ENCODE results near the gene LIME1. TPM values are rescaled to one million over a fixed set of nuclear protein-coding genes. Genes with fewer than 3 reads are reported as not detected.

Gene LIME1
- total RNA-seq, 1 experiment from 2014 or later, result 4.5 TPM

DNA sequence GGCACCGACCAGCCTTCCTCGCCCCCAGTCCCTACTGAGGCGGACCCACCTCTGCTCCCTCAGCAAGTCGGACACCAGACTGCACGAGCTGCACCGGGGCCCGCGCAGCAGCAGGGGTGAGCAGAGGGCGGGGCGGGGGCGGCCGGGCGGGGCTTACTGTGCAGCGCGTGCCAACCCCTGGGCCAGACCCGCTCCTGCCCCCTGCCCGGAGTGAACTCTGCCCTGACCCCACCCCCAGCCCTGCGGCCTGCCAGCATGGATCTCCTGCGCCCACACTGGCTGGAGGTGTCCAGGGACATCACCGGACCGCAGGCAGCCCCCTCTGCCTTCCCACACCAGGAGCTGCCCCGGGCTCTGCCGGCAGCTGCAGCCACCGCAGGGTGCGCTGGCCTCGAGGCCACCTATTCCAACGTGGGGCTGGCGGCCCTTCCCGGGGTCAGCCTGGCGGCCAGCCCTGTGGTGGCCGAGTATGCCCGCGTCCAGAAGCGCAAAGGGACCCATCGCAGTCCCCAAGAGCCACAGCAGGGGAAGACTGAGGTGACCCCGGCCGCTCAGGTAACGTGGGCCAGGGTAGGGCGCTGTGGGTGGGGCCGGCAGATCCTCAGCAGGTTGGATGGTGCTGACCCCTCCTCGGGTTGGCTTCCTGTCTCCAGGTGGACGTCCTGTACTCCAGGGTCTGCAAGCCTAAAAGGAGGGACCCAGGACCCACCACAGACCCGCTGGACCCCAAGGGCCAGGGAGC lies 1.7 kb downstream of the LIME1 start (continued):
- no peak for TF ChIP-seq PRRX2 (CRISPR knock-in tag; IDR thresholded peaks at IDR 0.05)
- TF ChIP-seq FOXK1 (CRISPR knock-in tag; IDR thresholded peaks at IDR 0.05), result 0 out of 2 replicates have a peak, but pooled peaks have one; percentile 10
- TF ChIP-seq ZNF219 (CRISPR knock-in tag; IDR thresholded peaks at IDR 0.05; ENCODE audit: borderline replicate concordance), result no peak

DNA sequence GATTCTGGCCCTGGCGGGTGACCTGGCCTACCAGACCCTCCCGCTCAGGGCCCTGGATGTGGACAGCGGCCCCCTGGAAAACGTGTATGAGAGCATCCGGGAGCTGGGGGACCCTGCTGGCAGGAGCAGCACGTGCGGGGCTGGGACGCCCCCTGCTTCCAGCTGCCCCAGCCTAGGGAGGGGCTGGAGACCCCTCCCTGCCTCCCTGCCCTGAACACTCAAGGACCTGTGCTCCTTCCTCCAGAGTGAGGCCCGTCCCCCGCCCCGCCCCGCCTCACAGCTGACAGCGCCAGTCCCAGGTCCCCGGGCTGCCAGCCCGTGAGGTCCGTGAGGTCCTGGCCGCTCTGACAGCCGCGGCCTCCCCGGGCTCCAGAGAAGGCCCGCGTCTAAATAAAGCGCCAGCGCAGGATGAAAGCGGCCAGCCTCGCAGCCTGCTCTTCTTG lies 2.2 kb downstream of the LIME1 start:
- no peaks in the 10 kb centered on the region for H3K4me1 Mint-ChIP-seq
- ChIA-PET POLR2A (interaction anchor here (0.6 to 1.5 kb wide), 3 partner anchors 31 to 230 kb away, joined by 5 to 7 read pairs (median 6); partner anchors contain the start of genes ARFRP1, TPD52L2 and ZGPAT), CTCF (interaction anchor here (0.6 to 2.2 kb wide), 12 partner anchors 11 to 242 kb away, joined by 3 to 10 read pairs (median 4); partner anchors contain the start of genes ARFRP1, PRPF6, TPD52L2 and ZGPAT)
- no peak overlapping the region for H3K27ac Mint-ChIP-seq
- no peaks in the 10 kb centered on the region for H3K9me3 Mint-ChIP-seq
- H3K36me3 Mint-ChIP-seq, result peaks cover 6% of the 10 kb centered on the region; the same call in 1 of the 2 replicates
- no peaks in the 10 kb centered on the region for H3K27me3 Mint-ChIP-seq (ENCODE audit: low read depth)
- peak overlapping the region; percentile 31 for H3K4me3 Mint-ChIP-seq
- DNase-seq (ENCODE audit: low spot score) (peak; percentile 73), ATAC-seq (peak; percentile 11)
- no peak for TF ChIP-seq OVOL2 (CRISPR knock-in tag; IDR thresholded peaks at IDR 0.05; ENCODE audit: borderline replicate concordance)
- no peak for TF ChIP-seq NR2C2 (CRISPR knock-in tag; IDR thresholded peaks at IDR 0.05)
- TF ChIP-seq SP1 (CRISPR knock-in tag; conservative IDR thresholded peaks at IDR 0.05), result 0 out of 2 replicates have a peak, but pooled peaks have one; percentile 17
- TF ChIP-seq, protein P1, sequence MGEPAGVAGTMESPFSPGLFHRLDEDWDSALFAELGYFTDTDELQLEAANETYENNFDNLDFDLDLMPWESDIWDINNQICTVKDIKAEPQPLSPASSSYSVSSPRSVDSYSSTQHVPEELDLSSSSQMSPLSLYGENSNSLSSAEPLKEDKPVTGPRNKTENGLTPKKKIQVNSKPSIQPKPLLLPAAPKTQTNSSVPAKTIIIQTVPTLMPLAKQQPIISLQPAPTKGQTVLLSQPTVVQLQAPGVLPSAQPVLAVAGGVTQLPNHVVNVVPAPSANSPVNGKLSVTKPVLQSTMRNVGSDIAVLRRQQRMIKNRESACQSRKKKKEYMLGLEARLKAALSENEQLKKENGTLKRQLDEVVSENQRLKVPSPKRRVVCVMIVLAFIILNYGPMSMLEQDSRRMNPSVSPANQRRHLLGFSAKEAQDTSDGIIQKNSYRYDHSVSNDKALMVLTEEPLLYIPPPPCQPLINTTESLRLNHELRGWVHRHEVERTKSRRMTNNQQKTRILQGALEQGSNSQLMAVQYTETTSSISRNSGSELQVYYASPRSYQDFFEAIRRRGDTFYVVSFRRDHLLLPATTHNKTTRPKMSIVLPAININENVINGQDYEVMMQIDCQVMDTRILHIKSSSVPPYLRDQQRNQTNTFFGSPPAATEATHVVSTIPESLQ (CRISPR knock-in tag; IDR thresholded peaks at IDR 0.05), result no peak
- peak; percentile 8; the same call in 1 of the 2 replicates for TF ChIP-seq GABPB1 (CRISPR knock-in tag; IDR thresholded peaks at IDR 0.05)
- TF ChIP-seq NR3C1 (CRISPR knock-in tag; conservative IDR thresholded peaks at IDR 0.05; ENCODE audit: low read depth), result no peak
- TF ChIP-seq RORB (CRISPR knock-in tag; IDR thresholded peaks at IDR 0.05), result no peak
- no peak for TF ChIP-seq TP53 (CRISPR knock-in tag; IDR thresholded peaks at IDR 0.05)
- TF ChIP-seq, protein P2, sequence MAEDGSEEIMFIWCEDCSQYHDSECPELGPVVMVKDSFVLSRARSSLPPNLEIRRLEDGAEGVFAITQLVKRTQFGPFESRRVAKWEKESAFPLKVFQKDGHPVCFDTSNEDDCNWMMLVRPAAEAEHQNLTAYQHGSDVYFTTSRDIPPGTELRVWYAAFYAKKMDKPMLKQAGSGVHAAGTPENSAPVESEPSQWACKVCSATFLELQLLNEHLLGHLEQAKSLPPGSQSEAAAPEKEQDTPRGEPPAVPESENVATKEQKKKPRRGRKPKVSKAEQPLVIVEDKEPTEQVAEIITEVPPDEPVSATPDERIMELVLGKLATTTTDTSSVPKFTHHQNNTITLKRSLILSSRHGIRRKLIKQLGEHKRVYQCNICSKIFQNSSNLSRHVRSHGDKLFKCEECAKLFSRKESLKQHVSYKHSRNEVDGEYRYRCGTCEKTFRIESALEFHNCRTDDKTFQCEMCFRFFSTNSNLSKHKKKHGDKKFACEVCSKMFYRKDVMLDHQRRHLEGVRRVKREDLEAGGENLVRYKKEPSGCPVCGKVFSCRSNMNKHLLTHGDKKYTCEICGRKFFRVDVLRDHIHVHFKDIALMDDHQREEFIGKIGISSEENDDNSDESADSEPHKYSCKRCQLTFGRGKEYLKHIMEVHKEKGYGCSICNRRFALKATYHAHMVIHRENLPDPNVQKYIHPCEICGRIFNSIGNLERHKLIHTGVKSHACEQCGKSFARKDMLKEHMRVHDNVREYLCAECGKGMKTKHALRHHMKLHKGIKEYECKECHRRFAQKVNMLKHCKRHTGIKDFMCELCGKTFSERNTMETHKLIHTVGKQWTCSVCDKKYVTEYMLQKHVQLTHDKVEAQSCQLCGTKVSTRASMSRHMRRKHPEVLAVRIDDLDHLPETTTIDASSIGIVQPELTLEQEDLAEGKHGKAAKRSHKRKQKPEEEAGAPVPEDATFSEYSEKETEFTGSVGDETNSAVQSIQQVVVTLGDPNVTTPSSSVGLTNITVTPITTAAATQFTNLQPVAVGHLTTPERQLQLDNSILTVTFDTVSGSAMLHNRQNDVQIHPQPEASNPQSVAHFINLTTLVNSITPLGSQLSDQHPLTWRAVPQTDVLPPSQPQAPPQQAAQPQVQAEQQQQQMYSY (CRISPR knock-in tag; IDR thresholded peaks at IDR 0.05), result peak; percentile 24; the same call in 1 of the 2 replicates
- no peak for TF ChIP-seq CREB1 (CRISPR knock-in tag; IDR thresholded peaks at IDR 0.05)

GRCh38 chr20:63739130-63740069 lies 2.9 kb downstream of the LIME1 start, which contains the start of gene SLC2A4RG:
Gene SLC2A4RG (plus strand): TSS chr20:63739776. CDS start chr20:63739913, 137 bp downstream.
- ATAC-seq, result peak; percentile 61
- Mint-ChIP-seq H3K9me3 (no peaks in the 10 kb centered on the region), H3K4me3 (peak within 1 kb of the TSS; percentile 60), H3K27me3 (ENCODE audit: low read depth) (no peaks in the 10 kb centered on the region), H3K36me3 (0 out of 2 replicates have a peak, but pooled peaks cover 3% of the 10 kb centered on the region), H3K27ac (no peak within 1 kb of the TSS), H3K4me1 (no peaks in the 10 kb centered on the region)
- TF ChIP-seq FOXP1 (CRISPR knock-in tag; IDR thresholded peaks at IDR 0.05; ENCODE audit: borderline replicate concordance) (peak; percentile 53; the same call in 1 of the 2 replicates), GABPB1 (CRISPR knock-in tag; IDR thresholded peaks at IDR 0.05) (peak; percentile 75), EMX1 (CRISPR knock-in tag; IDR thresholded peaks at IDR 0.05) (no peak), SP1 (CRISPR knock-in tag; conservative IDR thresholded peaks at IDR 0.05) (peak; percentile 38; the same call in 1 of the 2 replicates)
- TF ChIP-seq, protein P3, sequence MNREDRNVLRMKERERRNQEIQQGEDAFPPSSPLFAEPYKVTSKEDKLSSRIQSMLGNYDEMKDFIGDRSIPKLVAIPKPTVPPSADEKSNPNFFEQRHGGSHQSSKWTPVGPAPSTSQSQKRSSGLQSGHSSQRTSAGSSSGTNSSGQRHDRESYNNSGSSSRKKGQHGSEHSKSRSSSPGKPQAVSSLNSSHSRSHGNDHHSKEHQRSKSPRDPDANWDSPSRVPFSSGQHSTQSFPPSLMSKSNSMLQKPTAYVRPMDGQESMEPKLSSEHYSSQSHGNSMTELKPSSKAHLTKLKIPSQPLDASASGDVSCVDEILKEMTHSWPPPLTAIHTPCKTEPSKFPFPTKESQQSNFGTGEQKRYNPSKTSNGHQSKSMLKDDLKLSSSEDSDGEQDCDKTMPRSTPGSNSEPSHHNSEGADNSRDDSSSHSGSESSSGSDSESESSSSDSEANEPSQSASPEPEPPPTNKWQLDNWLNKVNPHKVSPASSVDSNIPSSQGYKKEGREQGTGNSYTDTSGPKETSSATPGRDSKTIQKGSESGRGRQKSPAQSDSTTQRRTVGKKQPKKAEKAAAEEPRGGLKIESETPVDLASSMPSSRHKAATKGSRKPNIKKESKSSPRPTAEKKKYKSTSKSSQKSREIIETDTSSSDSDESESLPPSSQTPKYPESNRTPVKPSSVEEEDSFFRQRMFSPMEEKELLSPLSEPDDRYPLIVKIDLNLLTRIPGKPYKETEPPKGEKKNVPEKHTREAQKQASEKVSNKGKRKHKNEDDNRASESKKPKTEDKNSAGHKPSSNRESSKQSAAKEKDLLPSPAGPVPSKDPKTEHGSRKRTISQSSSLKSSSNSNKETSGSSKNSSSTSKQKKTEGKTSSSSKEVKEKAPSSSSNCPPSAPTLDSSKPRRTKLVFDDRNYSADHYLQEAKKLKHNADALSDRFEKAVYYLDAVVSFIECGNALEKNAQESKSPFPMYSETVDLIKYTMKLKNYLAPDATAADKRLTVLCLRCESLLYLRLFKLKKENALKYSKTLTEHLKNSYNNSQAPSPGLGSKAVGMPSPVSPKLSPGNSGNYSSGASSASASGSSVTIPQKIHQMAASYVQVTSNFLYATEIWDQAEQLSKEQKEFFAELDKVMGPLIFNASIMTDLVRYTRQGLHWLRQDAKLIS (CRISPR knock-in tag; IDR thresholded peaks at IDR 0.05; ENCODE audit: borderline replicate concordance), result no peak
- peak; percentile 58 for DNase-seq (ENCODE audit: low spot score)
- ChIA-PET POLR2A (interaction anchor here (0.6 to 1.5 kb wide), 3 partner anchors 32 to 231 kb away, joined by 5 to 7 read pairs (median 6); partner anchors contain the start of genes ARFRP1, TPD52L2 and ZGPAT), CTCF (interaction anchor here (0.6 to 2.2 kb wide), 12 partner anchors 11 to 241 kb away, joined by 3 to 10 read pairs (median 4); partner anchors contain the start of genes ARFRP1, PRPF6, TPD52L2 and ZGPAT)

Data from WTC11 (cell line).